HG03097 (cell line): ENCODE measurements around the gene SUCLG2.
"Not testable (repeated sequence)": the region's sequence is repeated elsewhere in the genome, so short reads cannot be mapped to it uniquely, and the experiment has no call there.

Source experiments
- ATAC-seq: cut with Tn5 transposase; IDR thresholded peaks from one replicate; pipeline ENCODE4 v1.9.1; 2021; ENCODE audit not compliant: unreplicated experiment, low FRiP score

The SUCLG2 gene

GRCh38 chr3:67561667-67562394, 92.6 kb downstream of the SUCLG2 start:
- ATAC-seq: no peak

GRCh38 chr3:67561266-67561665, 93.1 kb downstream of the SUCLG2 start:
- no peak for ATAC-seq

- ATAC-seq: no peak
Observed at GRCh38 chr3:67559029-67559605, 95.3 kb downstream of the SUCLG2 start.

GRCh38 chr3:67558426-67558825, 96.0 kb downstream of the SUCLG2 start:
- no peak for ATAC-seq

- ATAC-seq: no peak
Observed at GRCh38 chr3:67557848-67558355, 96.5 kb downstream of the SUCLG2 start.

- ATAC-seq: no peak
Observed at GRCh38 chr3:67551361-67552016, 102.9 kb downstream of the SUCLG2 start.

- no peak for ATAC-seq
Observed at GRCh38 chr3:67550541-67550940, 103.9 kb downstream of the SUCLG2 start.

GRCh38 chr3:67542502-67543250, 111.7 kb downstream of the SUCLG2 start:
- ATAC-seq: not testable (repeated sequence)

- ATAC-seq: no peak
Observed at GRCh38 chr3:67540198-67540894, 114.1 kb downstream of the SUCLG2 start.

- ATAC-seq: not testable (repeated sequence)
Observed at GRCh38 chr3:67537203-67537602, 117.2 kb downstream of the SUCLG2 start.

GRCh38 chr3:67535006-67535405, 119.4 kb downstream of the SUCLG2 start:
- no peak for ATAC-seq

- ATAC-seq: no peak
Observed at GRCh38 chr3:67534594-67534993, 119.8 kb downstream of the SUCLG2 start.

- no peak for ATAC-seq
Observed at GRCh38 chr3:67531181-67532101, 123.0 kb downstream of the SUCLG2 start.

- ATAC-seq: no peak
Observed at GRCh38 chr3:67529915-67530314, 124.5 kb downstream of the SUCLG2 start.

- no peak for ATAC-seq
Observed at GRCh38 chr3:67529337-67529736, 125.1 kb downstream of the SUCLG2 start.

- ATAC-seq: no peak
Observed at GRCh38 chr3:67526246-67526645, 128.2 kb downstream of the SUCLG2 start.

GRCh38 chr3:67524046-67524445, 130.4 kb downstream of the SUCLG2 start:
- no peak for ATAC-seq

- ATAC-seq: no peak
Observed at GRCh38 chr3:67522081-67522480, 132.3 kb downstream of the SUCLG2 start.

GRCh38 chr3:67521053-67521646, 133.3 kb downstream of the SUCLG2 start:
- ATAC-seq: no peak
